Activated CD4-positive, alpha-beta memory T cell treated with anti-CD3 and anti-CD28 coated beads, Interleukin-2, amount 10 ng/mL, durations not matched to agents 7 days and 5 days (primary cell): Measurements from ENCODE around the gene PNPLA3. TPM values are rescaled to one million over a fixed set of nuclear protein-coding genes. Genes with fewer than 3 reads are reported as not detected.

Experiments
- CTCF ChIA-PET: fragments of 350-600 bp; sonication (Branson Sonifier 250); formaldehyde crosslinking; loops from one replicate; lab custom pipeline; 2021; ENCODE audit warnings: antibody characterized with exemption, inconsistent platforms; lab: Charles Lee
- POLR2A ChIA-PET: fragments of 350-600 bp; sonication (Branson Sonifier 250); formaldehyde crosslinking; loops from one replicate; lab custom pipeline; 2021; ENCODE audit warnings: antibody characterized with exemption; lab: Charles Lee
- DNase-seq: peaks from one replicate; pipeline ENCODE4 v3.0.0-alpha.2; 2020
- H3K27ac Mint-ChIP-seq: one replicate; pipeline ENCODE4 v1.8.0; 2021; ENCODE audit warnings: mild to moderate bottlenecking, mixed read lengths
- H3K27me3 Mint-ChIP-seq: one replicate; pipeline ENCODE4 v1.8.0; 2021; ENCODE audit warnings: mixed read lengths
- H3K36me3 Mint-ChIP-seq: one replicate; pipeline ENCODE4 v1.8.0; 2021; ENCODE audit warnings: low read depth, mixed read lengths
- H3K4me1 Mint-ChIP-seq: one replicate; pipeline ENCODE4 v1.8.0; 2021; ENCODE audit warnings: mixed read lengths
- H3K4me3 Mint-ChIP-seq: one replicate; pipeline ENCODE4 v1.8.0; 2021; ENCODE audit warnings: mild to moderate bottlenecking, mixed read lengths
- H3K9me3 Mint-ChIP-seq: one replicate; pipeline ENCODE4 v1.8.0; 2021; ENCODE audit warnings: mixed read lengths
- total RNA-seq, 2 experiments: library from RNA; stranded (reverse); gene quantifications; one replicate each; pipeline ENCODE4 v1.2.3, GENCODE V29; 2021

The PNPLA3 gene
- total RNA-seq, 2 experiments from 2014 or later: 0.08 TPM; not detected in 1

GRCh38 chr22:43919106-43919973 is 4.3 kb upstream of the PNPLA3 start:
- Mint-ChIP-seq H3K27me3 (peaks cover 14% of the 10 kb centered on the region), H3K4me1 (peaks cover 6% of the 10 kb centered on the region), H3K27ac (no peak overlapping the region), H3K36me3 (no peaks in the 10 kb centered on the region), H3K9me3 (no peaks in the 10 kb centered on the region), H3K4me3 (no peak overlapping the region)
- ChIA-PET POLR2A (no interaction called here), CTCF (interaction anchor here (1.4 kb wide), 1 partner anchor 36 kb away, joined by 3 read pairs; no protein-coding TSS in a partner anchor)
- no peak for DNase-seq

GRCh38 chr22:43921370-43921769 is 2.2 kb upstream of the PNPLA3 start:
- Mint-ChIP-seq H3K27me3 (peaks cover 25% of the 10 kb centered on the region), H3K9me3 (no peaks in the 10 kb centered on the region), H3K27ac (no peak overlapping the region), H3K4me3 (no peak overlapping the region), H3K4me1 (peaks cover 8% of the 10 kb centered on the region), H3K36me3 (no peaks in the 10 kb centered on the region)
- POLR2A ChIA-PET: no interaction called here
- CTCF ChIA-PET: interaction anchor here (1.7 kb wide), 1 partner anchor 38 kb away, joined by 5 read pairs; no protein-coding TSS in a partner anchor
- DNase-seq: no peak

- Mint-ChIP-seq H3K9me3 (no peaks in the 10 kb centered on the region), H3K4me3 (no peak overlapping the region), H3K36me3 (no peaks in the 10 kb centered on the region), H3K27ac (no peak overlapping the region), H3K27me3 (peaks cover 22% of the 10 kb centered on the region), H3K4me1 (peaks cover 8% of the 10 kb centered on the region)
- ChIA-PET POLR2A (no interaction called here), CTCF (interaction anchor here (1.2 to 1.7 kb wide), 2 partner anchors 24 to 39 kb away, joined by 3 to 5 read pairs; no protein-coding TSS in a partner anchor)
- DNase-seq: no peak
These were observed 1.5 kb upstream of the PNPLA3 start for GRCh38 chr22:43922123-43922522.

GRCh38 chr22:43923191-43923590 is 414 bp upstream of the PNPLA3 start:
- Mint-ChIP-seq H3K36me3 (no peaks in the 10 kb centered on the region), H3K27me3 (peaks cover 21% of the 10 kb centered on the region), H3K4me1 (peaks cover 8% of the 10 kb centered on the region), H3K27ac (no peak overlapping the region), H3K4me3 (peak overlapping the region; percentile 49), H3K9me3 (no peaks in the 10 kb centered on the region)
- POLR2A ChIA-PET: no interaction called here
- no peak for DNase-seq
- CTCF ChIA-PET: interaction anchor here (1.2 to 1.4 kb wide), 2 partner anchors 23 to 40 kb away, joined by 3 to 4 read pairs; no protein-coding TSS in a partner anchor

- peaks cover 8% of the 10 kb centered on the region for H3K4me1 Mint-ChIP-seq
- CTCF ChIA-PET: interaction anchor here (0.9 kb wide), 2 partner anchors 21 to 42 kb away, joined by 3 read pairs; no protein-coding TSS in a partner anchor
These were observed 1.3 kb downstream of the PNPLA3 start for GRCh38 chr22:43924877-43925276.

GRCh38 chr22:43925433-43926348 is 2.1 kb downstream of the PNPLA3 start:
- no peak overlapping the region for H3K27ac Mint-ChIP-seq
- H3K36me3 Mint-ChIP-seq: no peaks in the 10 kb centered on the region
- DNase-seq: no peak
- no peak overlapping the region for H3K4me3 Mint-ChIP-seq
- CTCF ChIA-PET: interaction anchor here (0.9 kb wide), 1 partner anchor 43 kb away, joined by 3 read pairs; no protein-coding TSS in a partner anchor
- peaks cover 26% of the 10 kb centered on the region for H3K27me3 Mint-ChIP-seq
- no peaks in the 10 kb centered on the region for H3K9me3 Mint-ChIP-seq
- POLR2A ChIA-PET: no interaction called here
- H3K4me1 Mint-ChIP-seq: peaks cover 8% of the 10 kb centered on the region

More at GRCh38 chr22:43924877-43925276, 1.3 kb downstream of the PNPLA3 start:
- DNase-seq: no peak
- Mint-ChIP-seq H3K36me3 (no peaks in the 10 kb centered on the region), H3K9me3 (no peaks in the 10 kb centered on the region), H3K27me3 (peaks cover 26% of the 10 kb centered on the region), H3K4me3 (no peak overlapping the region), H3K27ac (no peak overlapping the region)
- POLR2A ChIA-PET: no interaction called here

- H3K4me1 Mint-ChIP-seq: peaks cover 8% of the 10 kb centered on the region
- no peak overlapping the region for H3K4me3 Mint-ChIP-seq
- H3K27ac Mint-ChIP-seq: no peak overlapping the region
- H3K36me3 Mint-ChIP-seq: no peaks in the 10 kb centered on the region
- no peaks in the 10 kb centered on the region for H3K9me3 Mint-ChIP-seq
- ChIA-PET POLR2A (no interaction called here), CTCF (interaction anchor here (1.9 kb wide), 1 partner anchor 20 kb away, joined by 5 read pairs; no protein-coding TSS in a partner anchor)
- H3K27me3 Mint-ChIP-seq: peaks cover 24% of the 10 kb centered on the region
- no peak for DNase-seq
These were observed 2.7 kb downstream of the PNPLA3 start for GRCh38 chr22:43926349-43926710.

- H3K4me3 Mint-ChIP-seq: no peak overlapping the region
- no peak for DNase-seq
- no peaks in the 10 kb centered on the region for H3K9me3 Mint-ChIP-seq
- peaks cover 18% of the 10 kb centered on the region for H3K27me3 Mint-ChIP-seq
- ChIA-PET POLR2A (no interaction called here), CTCF (interaction anchor here (1.9 kb wide), 1 partner anchor 18 kb away, joined by 5 read pairs; no protein-coding TSS in a partner anchor)
- no peak overlapping the region for H3K27ac Mint-ChIP-seq
- peaks cover 4% of the 10 kb centered on the region for H3K4me1 Mint-ChIP-seq
- no peaks in the 10 kb centered on the region for H3K36me3 Mint-ChIP-seq
These were observed 4.9 kb downstream of the PNPLA3 start for GRCh38 chr22:43928468-43928867.

- Mint-ChIP-seq H3K36me3 (no peaks in the 10 kb centered on the region), H3K4me1 (peaks cover 3% of the 10 kb centered on the region), H3K9me3 (no peaks in the 10 kb centered on the region), H3K27me3 (peaks cover 16% of the 10 kb centered on the region), H3K27ac (no peak overlapping the region), H3K4me3 (no peak overlapping the region)
- DNase-seq: no peak
- POLR2A ChIA-PET: no interaction called here
- CTCF ChIA-PET: no interaction called here
These were observed 5.3 kb downstream of the PNPLA3 start for GRCh38 chr22:43928908-43929307.

GRCh38 chr22:43931771-43932170 is 8.2 kb downstream of the PNPLA3 start:
- no peaks in the 10 kb centered on the region for H3K36me3 Mint-ChIP-seq
- ChIA-PET POLR2A (no interaction called here), CTCF (no interaction called here)
- no peaks in the 10 kb centered on the region for H3K4me1 Mint-ChIP-seq
- H3K27me3 Mint-ChIP-seq: peaks cover 5% of the 10 kb centered on the region
- H3K4me3 Mint-ChIP-seq: no peak overlapping the region
- no peaks in the 10 kb centered on the region for H3K9me3 Mint-ChIP-seq
- no peak for DNase-seq
- no peak overlapping the region for H3K27ac Mint-ChIP-seq

GRCh38 chr22:43941449-43941848 is 17.8 kb downstream of the PNPLA3 start:
- CTCF ChIA-PET: interaction anchor here (1.8 kb wide), 1 partner anchor 58 kb away, joined by 8 read pairs; no protein-coding TSS in a partner anchor
- Mint-ChIP-seq H3K27ac (no peak overlapping the region), H3K4me1 (no peaks in the 10 kb centered on the region), H3K27me3 (peaks cover 3% of the 10 kb centered on the region), H3K4me3 (no peak overlapping the region), H3K36me3 (no peaks in the 10 kb centered on the region), H3K9me3 (no peaks in the 10 kb centered on the region)
- POLR2A ChIA-PET: interaction anchor here (1.6 kb wide), 1 partner anchor 14 kb away, joined by 5 read pairs; the partner anchor contains the start of gene SAMM50
- no peak for DNase-seq

GRCh38 chr22:43944670-43945430 is 21.2 kb downstream of the PNPLA3 start:
- CTCF ChIA-PET: interaction anchor here (1.3 to 2.2 kb wide), 3 partner anchors 10 to 62 kb away, joined by 4 to 14 read pairs (median 5); partner anchors contain the start of gene SAMM50
- no peaks in the 10 kb centered on the region for H3K36me3 Mint-ChIP-seq
- H3K27ac Mint-ChIP-seq: no peak overlapping the region
- no peak overlapping the region for H3K4me3 Mint-ChIP-seq
- POLR2A ChIA-PET: interaction anchor here (2.8 kb wide), 1 partner anchor 10 kb away, joined by 20 read pairs; the partner anchor contains the start of gene SAMM50
- no peak for DNase-seq
- no peaks in the 10 kb centered on the region for H3K4me1 Mint-ChIP-seq
- no peaks in the 10 kb centered on the region for H3K9me3 Mint-ChIP-seq
- H3K27me3 Mint-ChIP-seq: peaks cover 3% of the 10 kb centered on the region
